Measurements from ENCODE around the gene SLIT3.
"Not testable (repeated sequence)": the region's sequence is repeated elsewhere in the genome, so short reads cannot be mapped to it uniquely, and the experiment has no call there.

Gene SLIT3

GRCh38 chr5:168637281-168637680 is 663.7 kb downstream of the SLIT3 start:
- no peak for DNase-seq (ENCODE audit: low read depth in 1 of 2, low spot score in 1 of 2)
- TF ChIP-seq SPI1 (IDR thresholded peaks at IDR 0.05; ENCODE audit: borderline replicate concordance, low read depth), result no peak
- TF ChIP-seq GABPA (IDR thresholded peaks at IDR 0.05; ENCODE audit: low read depth), result no peak
- TF ChIP-seq POLR2AphosphoS5 (IDR thresholded peaks at IDR 0.05; ENCODE audit: low read depth), result no peak
- no peak for TF ChIP-seq REST (IDR thresholded peaks at IDR 0.05; ENCODE audit: insufficient replicate concordance, low read depth)
- TF ChIP-seq, protein P1, sequence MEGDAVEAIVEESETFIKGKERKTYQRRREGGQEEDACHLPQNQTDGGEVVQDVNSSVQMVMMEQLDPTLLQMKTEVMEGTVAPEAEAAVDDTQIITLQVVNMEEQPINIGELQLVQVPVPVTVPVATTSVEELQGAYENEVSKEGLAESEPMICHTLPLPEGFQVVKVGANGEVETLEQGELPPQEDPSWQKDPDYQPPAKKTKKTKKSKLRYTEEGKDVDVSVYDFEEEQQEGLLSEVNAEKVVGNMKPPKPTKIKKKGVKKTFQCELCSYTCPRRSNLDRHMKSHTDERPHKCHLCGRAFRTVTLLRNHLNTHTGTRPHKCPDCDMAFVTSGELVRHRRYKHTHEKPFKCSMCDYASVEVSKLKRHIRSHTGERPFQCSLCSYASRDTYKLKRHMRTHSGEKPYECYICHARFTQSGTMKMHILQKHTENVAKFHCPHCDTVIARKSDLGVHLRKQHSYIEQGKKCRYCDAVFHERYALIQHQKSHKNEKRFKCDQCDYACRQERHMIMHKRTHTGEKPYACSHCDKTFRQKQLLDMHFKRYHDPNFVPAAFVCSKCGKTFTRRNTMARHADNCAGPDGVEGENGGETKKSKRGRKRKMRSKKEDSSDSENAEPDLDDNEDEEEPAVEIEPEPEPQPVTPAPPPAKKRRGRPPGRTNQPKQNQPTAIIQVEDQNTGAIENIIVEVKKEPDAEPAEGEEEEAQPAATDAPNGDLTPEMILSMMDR (IDR thresholded peaks at IDR 0.05; ENCODE audit: insufficient read depth, low read length), result no peak
- no peaks in the 10 kb centered on the region for H3K27me3 ChIP-seq (ENCODE audit: insufficient read depth, poor library complexity, severe bottlenecking)
- no peak overlapping the region for H3K27ac ChIP-seq (replicated peaks)
- H3K4me3 ChIP-seq (replicated peaks; ENCODE audit: insufficient read depth, low read length), result no peak overlapping the region

DNA sequence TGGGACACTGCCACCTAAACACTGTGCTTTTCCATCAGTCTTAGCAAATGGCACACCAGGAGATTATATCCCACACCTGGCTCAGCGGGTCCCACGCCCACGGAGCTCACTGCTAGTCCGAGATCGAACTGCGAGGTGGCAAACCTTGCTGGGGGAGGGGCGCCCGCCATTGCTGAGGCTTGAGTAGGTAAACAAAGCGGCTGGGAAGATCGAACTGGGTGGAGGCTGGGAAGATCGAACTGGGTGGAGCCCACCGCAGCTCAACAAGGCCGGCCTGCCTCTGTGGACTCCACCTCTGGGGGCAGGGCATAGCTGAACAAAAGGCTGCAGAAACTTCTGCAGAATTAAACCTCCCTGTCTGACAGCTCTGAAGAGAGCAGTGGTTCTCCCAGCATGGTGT is 670.0 kb downstream of the SLIT3 start:
- H3K27me3 ChIP-seq (ENCODE audit: insufficient read depth, poor library complexity, severe bottlenecking); H3K4me3 ChIP-seq (replicated peaks; ENCODE audit: insufficient read depth, low read length); H3K27ac ChIP-seq (replicated peaks); DNase-seq (ENCODE audit: low read depth in 1 of 2, low spot score in 1 of 2): not testable (repeated sequence)

- Histone ChIP-seq H3K4me3 (replicated peaks; ENCODE audit: insufficient read depth, low read length) (no peak overlapping the region), H3K27me3 (ENCODE audit: insufficient read depth, poor library complexity, severe bottlenecking) (no peaks in the 10 kb centered on the region), H3K27ac (replicated peaks) (no peak overlapping the region)
- no peak for DNase-seq (ENCODE audit: low read depth in 1 of 2, low spot score in 1 of 2)
- TF ChIP-seq POLR2AphosphoS5 (IDR thresholded peaks at IDR 0.05; ENCODE audit: low read depth) (no peak), REST (IDR thresholded peaks at IDR 0.05; ENCODE audit: insufficient replicate concordance, low read depth) (no peak), SPI1 (IDR thresholded peaks at IDR 0.05; ENCODE audit: borderline replicate concordance, low read depth) (no peak)
Observed at GRCh38 chr5:168624850-168625364, 676.0 kb downstream of the SLIT3 start.

- DNase-seq (ENCODE audit: low read depth in 1 of 2, low spot score in 1 of 2), result no peak
- Histone ChIP-seq H3K27me3 (ENCODE audit: insufficient read depth, poor library complexity, severe bottlenecking) (no peaks in the 10 kb centered on the region), H3K4me3 (replicated peaks; ENCODE audit: insufficient read depth, low read length) (no peak overlapping the region), H3K27ac (replicated peaks) (no peak overlapping the region)
- TF ChIP-seq SPI1 (IDR thresholded peaks at IDR 0.05; ENCODE audit: borderline replicate concordance, low read depth) (no peak), REST (IDR thresholded peaks at IDR 0.05; ENCODE audit: insufficient replicate concordance, low read depth) (no peak), POLR2AphosphoS5 (IDR thresholded peaks at IDR 0.05; ENCODE audit: low read depth) (no peak)
Observed at GRCh38 chr5:168620807-168621206, 680.1 kb downstream of the SLIT3 start.

- TF ChIP-seq, protein P1 (IDR thresholded peaks at IDR 0.05; ENCODE audit: insufficient read depth, low read length), result no peak
- no peak for TF ChIP-seq SPI1 (IDR thresholded peaks at IDR 0.05; ENCODE audit: borderline replicate concordance, low read depth)
- TF ChIP-seq POLR2AphosphoS5 (IDR thresholded peaks at IDR 0.05; ENCODE audit: low read depth), result no peak
- TF ChIP-seq REST (IDR thresholded peaks at IDR 0.05; ENCODE audit: insufficient replicate concordance, low read depth), result no peak
- no peak for TF ChIP-seq GABPA (IDR thresholded peaks at IDR 0.05; ENCODE audit: low read depth)
- peaks cover 3% of the 10 kb centered on the region for H3K27me3 ChIP-seq (ENCODE audit: insufficient read depth, poor library complexity, severe bottlenecking)
- no peak overlapping the region for H3K27ac ChIP-seq (replicated peaks)
- H3K4me3 ChIP-seq (replicated peaks; ENCODE audit: insufficient read depth, low read length), result no peak overlapping the region
- DNase-seq (ENCODE audit: low read depth in 1 of 2, low spot score in 1 of 2), result no peak
Observed at GRCh38 chr5:168614661-168615060, 686.3 kb downstream of the SLIT3 start.
